Activated T-helper 1 cell treated with anti-CD3 and anti-CD28 coated beads, Interleukin-2, amount 50 U/mL, for 16 hours (primary cell): ENCODE results near the gene ADGRA3.

Source experiments
- DNase-seq, 2 donors: peaks; one replicate each; pipeline ENCODE4 v3.0.0-alpha.2; 2020; ENCODE audit warnings: low read depth in 1 of 2, low spot score in 1 of 2

Gene ADGRA3

DNA sequence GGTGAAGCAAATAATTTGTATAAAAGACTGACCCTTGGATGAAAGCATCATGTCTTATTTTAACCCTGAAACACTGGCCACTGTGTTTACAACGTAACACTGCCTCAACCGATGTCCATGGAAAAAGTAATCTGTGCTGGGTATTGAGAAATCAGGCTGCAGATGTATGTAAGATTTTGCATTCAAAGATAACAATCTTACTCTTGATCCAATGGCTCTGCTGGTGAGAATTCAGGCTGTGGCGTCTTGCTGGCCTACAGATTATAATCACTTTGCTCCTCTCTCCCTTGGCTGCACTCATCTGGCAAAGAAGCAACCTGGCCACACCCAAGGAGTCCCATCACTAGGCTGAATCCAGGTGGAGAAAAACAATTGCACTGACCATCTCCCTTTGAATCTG lies 7.5 kb downstream of the ADGRA3 start:
- no peak for DNase-seq

DNA sequence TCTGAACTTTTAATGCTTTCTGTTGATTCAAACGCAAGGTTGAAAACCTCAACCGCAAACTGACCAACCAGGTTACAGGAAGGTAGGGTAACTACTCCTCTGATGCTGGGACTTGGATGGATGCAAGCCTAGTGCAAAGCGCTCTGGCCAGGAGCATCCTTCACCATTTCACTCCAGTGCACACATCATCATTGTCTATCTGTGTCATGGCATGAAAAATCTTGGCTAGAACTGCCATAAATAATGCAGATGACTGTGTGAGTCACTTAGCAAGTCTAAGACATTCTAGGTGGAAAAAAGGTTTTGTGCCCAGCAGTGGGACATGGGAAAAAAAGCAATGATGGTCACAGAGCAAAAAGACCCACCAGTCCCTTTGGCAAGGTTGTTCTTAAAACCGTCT lies 10.9 kb downstream of the ADGRA3 start:
- DNase-seq: no peak

DNA sequence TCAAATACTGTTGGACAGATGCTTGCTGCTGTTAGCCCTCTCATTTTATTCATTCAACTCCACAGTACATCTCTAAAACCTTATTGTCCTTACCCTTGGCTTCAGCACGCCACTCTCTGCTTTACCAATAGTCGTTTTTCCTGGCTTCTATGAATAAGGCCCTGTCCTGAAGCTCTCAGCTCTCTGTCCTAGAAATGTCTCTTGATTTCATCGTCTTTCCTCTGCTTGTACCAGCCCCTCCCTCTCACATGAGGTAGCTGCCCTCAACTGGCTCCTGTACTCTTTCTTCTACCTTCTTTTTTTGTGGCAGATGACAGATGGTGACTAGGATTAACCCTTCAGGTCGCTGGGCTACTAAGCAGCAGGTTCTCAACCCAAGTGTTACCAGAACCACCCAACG lies 11.4 kb downstream of the ADGRA3 start:
- no peak for DNase-seq

DNA sequence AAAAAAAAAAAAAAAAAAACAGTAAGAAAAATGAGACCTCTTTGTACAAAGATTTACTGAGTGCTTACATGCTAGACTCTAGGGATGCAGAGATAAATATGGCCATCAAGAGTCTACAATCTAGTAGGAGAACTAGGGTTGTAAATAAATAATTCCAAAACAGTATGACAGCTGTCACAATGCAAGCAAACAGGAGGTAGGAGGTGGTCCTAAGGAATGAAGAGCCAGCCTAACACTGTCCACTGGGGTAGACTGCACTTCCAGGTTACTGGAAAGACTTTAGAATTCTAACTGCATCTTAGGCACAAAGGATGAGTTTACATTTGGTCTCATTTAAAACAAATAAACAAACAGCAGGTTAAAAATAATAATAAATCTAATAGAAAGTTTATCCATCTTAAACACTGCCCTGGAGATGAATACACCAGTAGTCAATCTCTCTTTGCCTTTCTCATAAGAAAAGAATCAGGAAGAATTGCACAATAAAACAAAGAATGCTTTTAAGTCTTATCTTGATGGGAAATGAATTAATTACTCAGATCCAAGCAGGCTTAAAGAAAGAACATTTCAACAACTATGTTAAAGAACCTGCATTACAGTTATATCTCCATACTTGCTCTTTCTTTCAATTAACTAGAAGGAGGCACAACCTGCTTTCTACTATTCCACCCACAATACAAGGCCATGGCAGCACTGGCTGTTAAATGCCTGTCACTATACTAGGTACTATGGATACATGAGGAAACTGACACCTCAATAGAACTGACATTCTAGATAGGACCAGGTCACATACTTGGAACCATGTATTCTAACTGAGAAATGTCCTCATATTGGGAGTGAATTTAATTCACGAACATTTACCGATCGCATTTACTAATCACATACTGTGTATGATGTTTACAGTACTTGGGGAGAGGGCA lies 12.7 kb downstream of the ADGRA3 start:
- DNase-seq: no peak

DNA sequence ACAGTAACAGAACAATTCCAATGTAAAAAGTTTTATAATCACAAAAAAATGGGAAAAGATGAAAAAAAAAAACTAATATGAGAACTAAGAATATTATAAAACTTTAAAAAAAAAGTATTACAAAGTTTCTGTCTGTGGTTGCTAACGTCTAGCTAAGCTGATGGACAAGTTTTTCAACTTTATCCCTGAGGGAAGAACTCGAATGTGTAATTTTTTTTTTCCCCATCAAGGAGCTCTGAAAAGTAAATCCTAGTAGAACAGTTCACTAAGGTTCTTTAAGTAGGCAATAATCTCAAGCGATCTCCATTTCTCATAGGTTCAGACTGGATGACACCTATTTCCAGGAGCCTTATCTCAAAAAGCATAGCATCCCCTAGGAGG lies 14.2 kb downstream of the ADGRA3 start:
- DNase-seq: no peak

DNA sequence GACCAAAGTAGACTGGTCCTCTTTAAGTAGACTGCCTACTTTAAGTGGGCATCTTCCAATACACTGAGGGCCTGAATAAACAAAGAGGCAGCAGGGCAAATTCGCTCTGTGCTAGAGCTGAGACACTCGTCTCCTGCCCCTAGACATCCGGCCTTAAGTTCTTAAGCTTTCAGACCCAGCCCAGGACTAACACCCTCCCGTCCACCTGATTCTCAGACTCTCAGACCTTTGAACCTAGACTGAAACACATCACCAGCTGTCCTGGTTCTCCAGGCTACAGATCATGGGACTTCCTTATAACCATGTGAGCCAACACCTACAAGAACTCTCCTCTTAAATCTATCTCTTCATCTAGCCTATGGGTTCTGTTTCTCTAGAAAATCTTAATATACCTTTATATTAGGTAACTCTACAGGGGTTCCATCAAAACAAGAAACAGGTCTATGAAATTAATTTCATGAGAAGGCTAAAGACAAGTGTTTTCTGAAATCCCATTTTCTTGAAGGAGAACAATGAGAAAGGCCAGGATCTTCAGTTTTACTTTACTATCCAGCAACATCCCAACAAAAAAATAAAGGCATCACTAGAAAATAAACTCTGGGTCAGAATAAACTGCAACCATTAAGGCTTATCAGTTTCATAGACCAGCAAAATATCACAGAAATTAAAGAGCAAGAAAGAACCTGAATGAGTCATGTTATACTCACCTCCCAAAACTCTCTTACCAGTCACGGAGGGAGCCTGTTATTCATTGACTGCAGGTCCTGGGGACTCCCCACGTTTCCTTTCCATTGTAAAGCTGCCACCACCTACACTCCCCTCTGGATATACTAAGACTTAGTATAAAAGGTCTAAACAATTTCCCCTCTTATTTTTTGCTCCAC lies 14.8 kb downstream of the ADGRA3 start:
- DNase-seq: no peak

DNA sequence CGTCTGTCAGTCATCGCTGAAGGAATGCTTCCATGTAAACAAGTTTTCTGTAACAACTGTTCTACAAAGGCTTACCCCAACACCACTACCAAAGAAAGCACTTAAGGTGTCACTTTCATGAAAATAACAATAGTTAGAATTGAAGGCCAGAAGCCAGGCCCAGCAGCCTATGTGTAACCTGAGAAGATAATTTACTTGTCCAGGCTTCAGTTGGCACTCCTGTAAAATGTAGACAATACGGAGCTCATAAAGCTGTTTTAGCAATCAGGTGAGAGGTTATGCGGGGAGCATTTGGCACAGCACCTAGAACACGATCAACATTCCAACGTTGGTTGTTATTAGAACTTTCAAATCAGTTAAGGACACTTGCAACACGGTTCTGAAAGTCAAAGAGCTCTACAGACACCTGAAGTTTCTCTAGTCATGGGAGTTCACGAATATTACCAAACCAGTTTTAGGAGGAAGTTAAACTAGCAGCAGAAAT lies 15.7 kb downstream of the ADGRA3 start:
- DNase-seq: no peak

DNA sequence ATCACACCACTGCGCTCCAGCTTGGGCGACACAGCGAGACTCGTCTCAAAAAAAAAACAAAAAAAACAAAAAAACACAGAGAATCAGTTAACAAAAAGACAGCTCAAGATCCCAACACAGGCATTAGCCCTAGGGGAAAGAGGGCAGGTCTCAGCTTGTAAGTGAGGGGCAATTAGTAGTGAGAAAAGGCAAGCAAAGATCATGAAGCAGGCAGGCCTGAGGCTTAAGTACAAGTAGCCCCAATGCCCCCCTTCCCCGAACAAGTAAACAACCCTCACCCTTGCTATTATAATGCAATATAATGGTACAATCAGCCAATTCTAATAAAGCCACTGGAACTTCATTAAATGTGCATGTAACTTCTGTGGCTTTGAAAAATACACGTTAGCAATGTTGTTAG lies 17.0 kb downstream of the ADGRA3 start:
- DNase-seq: no peak

DNA sequence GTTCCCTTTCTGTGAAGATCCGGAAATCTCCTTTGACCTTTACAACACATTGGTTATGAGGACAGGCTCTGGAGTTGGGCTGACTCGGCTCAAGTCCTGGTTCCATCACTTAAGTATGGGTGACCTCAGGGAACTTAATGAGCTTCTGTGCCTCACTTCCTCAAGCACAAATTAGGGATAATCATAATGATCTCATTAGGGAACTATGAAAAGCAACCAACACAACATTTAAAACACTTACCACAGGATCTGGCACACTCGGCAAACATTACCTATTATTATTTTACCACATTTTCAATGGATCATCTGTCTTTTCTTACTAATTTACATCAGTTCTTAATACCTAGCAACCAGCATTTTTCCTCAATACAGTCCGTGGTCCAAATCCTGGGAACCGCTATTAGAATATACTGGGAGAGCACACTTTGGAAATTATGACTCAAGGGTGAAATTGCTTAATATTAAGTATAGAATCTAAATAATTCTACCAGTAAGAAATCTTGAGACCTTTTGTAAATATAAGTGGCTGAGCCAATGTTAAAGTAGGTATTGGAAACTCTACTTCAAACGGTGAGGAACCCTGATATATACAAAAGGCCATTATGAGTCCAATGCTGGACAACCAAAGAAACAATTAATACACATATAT lies 19.6 kb downstream of the ADGRA3 start:
- no peak for DNase-seq

DNA sequence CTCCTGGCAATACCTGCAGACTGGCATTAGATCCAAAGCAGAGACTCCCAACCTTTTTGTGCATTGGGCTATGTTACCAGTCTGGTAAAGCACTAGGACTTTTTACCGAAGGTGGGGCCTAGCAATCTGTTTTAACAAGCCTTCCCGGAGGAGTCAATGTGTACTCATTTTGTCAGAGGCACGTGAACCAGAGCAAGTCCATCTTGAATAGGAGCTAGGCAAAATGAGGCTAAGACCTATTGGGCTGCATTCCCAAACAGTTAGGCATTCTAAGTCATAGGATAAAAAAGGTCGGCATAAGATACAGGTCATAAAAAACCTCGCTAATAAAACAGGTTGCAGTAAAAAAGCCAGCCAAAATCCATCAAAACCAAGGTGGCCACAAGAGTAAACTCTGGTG lies 22.3 kb downstream of the ADGRA3 start:
- DNase-seq: no peak

DNA sequence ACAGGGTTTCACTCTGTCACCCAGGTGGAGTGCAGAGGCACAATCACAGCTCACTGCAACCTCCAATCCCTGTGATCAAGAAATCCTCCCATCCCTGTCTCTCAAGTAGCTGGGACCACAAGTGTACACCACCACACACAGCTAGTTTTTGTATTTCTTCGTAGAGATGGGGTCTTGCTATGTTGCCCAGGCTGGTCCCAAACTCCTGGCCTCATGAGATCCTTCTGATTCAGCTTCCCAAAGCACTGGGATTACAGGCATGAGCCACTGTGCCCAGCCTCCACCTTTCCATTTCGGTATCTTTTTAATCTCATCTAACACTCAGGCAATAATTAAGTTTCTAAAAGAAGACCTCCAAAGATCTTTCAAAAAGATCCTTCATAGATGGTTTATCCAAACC lies 22.9 kb downstream of the ADGRA3 start:
- DNase-seq: no peak

DNA sequence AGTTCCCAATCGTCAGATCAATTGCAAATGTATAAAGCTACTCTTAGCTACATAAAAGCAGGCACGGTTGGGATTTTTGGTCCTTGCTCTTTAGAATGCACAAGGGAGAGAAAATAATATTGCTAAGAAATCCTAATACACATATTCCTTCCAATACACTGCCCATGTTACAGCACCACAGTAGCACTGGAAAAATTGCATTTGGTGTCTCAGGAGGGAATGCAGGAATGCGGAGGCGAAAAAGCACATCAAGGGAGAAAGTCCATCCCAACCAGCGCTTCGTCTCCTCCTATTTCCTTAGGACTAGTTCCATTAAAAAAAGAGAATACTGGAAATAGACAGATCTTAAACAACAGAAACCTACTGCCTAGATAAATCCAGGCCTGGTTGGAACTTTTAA lies 23.9 kb downstream of the ADGRA3 start:
- DNase-seq: no peak

DNA sequence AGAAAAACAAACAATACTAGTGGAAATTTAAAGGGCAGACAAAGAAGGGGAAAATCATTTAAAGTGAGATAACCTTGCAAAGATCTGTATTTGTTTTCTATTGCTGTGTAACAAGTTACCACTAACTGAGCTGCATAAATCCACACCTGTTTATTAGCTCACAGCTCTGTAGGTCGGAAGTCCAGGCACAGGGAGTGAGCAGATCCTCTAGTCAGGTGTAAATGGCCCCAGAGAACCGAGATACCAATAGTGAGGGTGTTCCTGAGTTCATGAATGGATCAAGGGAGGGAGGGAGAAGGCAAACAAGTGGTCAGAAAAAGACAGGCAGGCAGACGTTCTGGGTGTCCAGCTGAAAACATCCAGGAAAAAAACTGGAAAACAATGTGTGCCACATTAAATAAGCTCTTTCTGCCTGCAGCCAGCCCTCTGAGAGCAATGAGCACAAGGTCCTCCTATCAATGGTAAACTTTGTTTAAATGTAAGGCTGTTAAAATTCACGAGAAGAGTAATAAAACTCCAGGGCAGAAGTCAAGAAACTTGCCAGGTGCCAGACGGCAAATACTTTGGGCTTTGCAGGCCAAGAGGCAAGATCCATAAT lies 25.0 kb downstream of the ADGRA3 start:
- DNase-seq: no peak

DNA sequence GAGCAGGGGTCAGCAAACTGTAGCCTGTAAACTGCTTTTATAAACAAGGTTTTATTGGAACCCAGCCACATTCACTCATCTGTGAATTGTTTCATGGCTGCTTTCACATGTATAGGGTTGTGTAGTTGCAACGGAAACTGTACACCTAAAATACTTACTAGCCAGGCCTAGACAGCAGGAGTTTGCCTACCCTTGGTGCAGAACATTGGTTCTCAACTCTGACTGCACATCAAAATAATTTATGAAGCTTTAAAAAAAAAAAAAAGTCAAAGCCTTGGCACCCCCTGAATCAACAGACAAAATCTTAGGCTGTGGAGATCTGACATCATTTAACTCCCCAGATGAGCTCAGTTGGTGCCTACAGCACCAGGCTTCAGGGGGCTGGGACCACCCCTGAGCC lies 27.8 kb downstream of the ADGRA3 start:
- DNase-seq: no peak

DNA sequence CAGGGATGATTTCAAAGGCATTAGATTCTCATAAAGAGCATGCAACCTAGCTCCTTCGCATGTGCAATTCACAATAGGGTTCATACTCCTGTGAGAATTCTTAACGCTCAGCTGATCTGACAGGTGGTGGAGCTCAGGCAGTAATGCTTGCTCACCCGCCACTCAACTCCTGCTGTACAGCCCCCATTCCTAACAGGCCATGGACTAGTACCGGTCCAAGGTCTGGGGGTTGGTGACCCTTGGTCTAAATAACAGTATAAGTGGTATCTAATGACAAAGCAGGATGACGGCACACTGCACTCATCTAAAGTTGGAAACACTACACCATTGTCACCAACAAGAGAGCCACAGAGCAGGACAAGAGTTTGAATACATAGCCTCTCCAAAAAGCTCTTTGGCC lies 28.5 kb downstream of the ADGRA3 start:
- no peak for DNase-seq

DNA sequence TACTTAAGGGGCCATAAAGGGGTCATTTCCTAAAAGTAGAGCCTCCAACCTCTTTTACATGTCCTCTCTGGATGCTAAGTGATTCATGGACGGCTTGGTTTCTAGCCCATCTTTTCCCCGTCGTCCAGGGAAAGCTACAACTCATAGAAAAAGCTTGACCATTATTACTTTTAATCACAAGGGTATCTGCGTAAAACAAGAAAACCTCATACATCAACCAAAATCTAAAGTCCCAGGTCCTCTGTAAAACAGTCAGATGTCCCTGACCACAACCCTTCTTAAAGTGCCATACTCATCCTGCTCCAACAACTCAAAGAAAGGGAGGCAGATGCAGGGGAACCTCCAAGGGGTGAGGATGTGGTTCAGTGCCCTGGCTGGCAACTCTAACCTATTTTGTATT lies 29.6 kb downstream of the ADGRA3 start:
- DNase-seq: no peak

DNA sequence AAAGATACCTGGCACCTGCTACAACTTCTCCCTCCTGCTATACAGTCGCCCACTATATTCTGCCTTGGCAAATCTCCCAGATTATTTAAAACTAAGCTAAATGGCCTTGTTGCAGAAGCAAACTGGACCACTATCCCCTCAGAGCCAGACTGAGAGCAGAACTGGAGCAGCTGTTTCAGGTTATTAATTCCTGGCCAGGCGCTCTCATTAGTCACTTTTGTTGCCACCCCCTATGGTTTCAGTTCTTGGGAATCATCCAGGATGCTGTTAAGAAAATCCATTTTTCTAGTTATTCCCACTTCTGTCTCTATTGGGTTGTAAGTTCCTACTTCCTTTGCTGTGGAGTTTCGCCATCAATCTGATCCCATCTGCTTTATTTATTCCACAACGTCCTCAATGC lies 30.1 kb downstream of the ADGRA3 start:
- no peak for DNase-seq

DNA sequence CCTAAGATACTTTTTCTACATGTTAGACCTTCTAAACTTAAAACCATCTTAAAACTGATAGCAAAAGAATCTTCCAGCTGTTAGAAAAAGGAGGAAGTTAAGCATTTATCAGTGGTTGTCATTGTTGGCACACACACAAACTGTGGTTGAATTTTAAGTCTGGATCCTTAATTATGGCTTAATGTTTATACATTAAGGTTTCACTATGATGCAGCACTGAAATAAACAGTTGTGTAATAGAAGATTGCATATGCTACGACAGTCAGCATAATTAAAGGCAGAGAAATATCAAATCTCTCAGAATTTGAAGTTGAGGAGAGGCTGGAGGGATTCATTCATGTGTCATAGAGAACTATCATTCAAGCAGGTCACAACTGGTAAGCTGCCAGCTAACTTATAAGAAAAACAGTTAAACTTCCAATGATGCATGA lies 32.3 kb downstream of the ADGRA3 start:
- no peak for DNase-seq

DNA sequence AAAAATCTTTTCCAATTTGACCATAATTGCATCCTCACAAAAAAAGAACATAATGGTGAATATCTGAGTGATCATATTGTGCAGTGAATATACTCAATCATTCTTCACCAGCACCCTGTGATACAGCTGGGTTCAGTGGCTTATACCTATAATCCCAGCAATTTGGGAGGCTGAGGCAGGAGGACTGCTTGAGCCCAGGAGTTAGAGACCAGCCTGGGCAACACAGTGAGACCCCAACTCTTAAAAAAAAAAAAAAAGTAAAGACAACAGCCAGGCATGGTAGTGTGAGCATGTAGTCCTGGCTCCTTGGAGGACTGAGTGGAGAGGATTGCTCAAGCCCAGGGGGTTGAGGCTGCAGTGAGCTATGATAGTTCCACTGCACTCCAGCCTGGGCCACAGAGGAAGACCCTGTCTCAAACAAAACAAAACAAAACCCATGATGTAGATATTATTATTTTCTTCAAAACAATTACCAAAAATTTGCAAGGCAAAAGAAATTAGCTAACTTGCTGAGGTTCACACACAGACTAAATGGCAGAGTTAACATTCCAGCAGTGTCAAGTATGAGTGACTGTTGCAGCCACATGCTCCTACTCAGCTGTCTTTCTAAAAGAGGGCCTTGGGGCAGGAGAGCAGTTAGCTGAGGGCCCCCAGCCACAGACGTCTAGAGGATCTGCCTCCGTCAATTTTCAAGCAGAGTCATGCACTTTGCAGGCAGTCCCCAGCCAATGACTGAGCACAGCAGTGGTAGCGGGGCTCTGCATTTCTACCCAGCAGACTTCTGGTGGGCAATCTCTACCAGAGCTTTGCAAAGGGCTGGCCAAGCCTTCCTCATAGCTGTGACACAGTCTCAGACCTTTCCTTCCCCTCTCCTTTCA lies 33.4 kb downstream of the ADGRA3 start:
- DNase-seq: no peak

DNA sequence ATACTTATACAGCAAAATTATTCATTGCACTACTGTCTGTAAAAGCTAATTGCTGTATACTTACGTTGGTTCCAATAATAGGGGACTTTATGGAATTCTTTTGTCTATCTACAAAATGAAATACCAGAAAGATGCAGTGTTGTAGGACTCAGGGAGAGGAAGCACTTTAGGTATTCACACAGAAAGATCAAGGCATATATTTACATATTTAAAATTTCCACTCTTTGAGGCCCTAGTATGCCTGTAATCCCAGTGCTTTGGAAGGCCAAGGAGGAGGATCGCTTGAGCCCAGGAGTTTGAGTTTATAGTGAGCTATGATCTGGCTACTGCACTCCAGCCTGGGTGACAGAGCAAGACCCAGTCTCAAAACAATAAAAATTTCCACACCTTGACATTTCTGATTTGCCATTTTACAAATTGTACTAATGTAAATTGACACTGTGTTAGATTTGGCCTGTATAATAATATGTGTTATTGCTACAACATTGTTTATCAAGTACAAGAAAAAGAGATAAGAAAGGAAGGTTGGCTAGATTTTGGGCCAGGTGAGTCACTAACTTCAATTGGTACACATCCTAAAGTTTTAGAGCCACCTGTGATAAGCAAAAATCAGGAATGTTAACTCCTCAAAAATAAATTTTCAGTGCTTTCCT lies 35.1 kb downstream of the ADGRA3 start:
- DNase-seq: no peak
